Aortic smooth muscle cell (primary cell): ENCODE measurements around the gene KHDC3L. TPM values are rescaled to one million over a fixed set of nuclear protein-coding genes. Genes with fewer than 3 reads are reported as not detected.

Experiments
- total RNA-seq: library from RNA; depleted of rRNA; stranded (reverse); fragments of >200 nt; gene quantifications from 2 replicates; pipeline ENCODE4 v1.2.3, GENCODE V29; 2014

The KHDC3L gene, protein sequence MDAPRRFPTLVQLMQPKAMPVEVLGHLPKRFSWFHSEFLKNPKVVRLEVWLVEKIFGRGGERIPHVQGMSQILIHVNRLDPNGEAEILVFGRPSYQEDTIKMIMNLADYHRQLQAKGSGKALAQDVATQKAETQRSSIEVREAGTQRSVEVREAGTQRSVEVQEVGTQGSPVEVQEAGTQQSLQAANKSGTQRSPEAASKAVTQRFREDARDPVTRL
- total RNA-seq, result not detected in 2 replicates

DNA sequence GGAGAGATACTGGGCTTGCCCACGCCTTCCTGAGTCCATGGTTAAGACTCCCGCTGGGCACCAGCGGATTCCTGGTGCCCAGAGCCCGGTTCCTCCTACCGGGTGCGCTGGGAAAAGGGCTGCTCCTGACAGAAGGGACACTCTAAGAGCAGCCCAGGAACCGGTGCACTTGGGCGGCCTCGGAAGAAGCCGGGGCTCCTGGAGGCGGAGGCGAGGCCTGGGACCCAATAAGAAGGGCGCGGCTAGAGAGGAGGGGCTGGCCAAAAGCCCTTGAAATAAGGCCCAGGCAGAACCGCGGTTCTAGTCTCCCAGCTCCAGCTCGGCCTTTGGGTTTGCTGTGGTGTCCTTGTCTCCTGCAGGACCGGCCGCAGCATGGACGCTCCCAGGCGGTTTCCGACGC lies at the start of gene KHDC3L:
TSS of gene KHDC3L (plus strand) at position 301 of the 400 bp plus-strand sequence. CDS start at position 373, 72 bp downstream.

DNA sequence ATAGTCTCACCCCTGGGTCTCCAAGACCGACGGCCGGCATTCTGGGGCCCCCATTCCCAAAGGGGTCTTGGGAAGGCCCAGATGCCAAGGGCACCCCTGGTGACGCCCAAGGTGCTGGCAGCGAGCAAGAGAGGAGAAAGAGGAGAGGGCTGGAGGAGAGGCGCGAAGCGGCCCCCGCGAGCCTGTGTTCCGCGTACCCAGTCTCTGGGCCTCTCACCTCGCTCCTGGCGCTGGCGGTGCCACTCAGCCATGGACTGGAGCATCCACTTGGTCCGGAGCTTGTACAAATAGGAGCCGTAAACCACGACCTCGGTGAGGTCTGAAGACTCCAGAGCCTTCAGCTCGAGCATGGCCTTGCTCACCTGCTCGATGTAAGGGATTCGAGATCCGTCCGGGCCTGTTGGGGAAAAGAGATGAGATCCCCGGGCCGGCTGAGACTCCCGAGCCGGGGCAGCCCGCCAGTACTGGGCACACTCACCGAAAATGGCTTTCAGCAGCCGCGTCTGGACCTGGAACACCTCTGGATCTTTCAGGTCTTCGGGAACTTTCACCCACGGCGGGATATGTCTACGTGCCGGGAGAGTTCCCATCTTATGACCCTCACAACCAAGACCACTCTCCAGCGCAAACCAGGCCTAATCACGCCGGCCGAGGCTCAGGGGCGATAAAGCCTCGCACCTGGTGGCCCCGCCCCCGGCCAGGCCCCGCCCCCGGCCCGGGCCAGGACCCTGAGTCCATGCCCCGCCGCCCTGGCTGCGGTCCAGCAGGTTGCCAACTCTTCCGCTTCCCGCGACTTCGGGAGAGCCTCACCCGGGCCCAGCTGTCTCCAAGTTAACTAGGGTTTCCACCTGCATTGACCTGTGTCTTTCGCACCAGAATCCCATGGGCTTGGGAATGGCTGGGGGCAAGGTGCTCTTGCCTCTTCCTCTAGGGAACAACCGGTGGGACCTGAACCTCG lies 8.5 kb upstream of the KHDC3L start, which contains the start of gene DPPA5:
TSS of gene DPPA5 (minus strand) at position 641 of the 958 bp plus-strand sequence. CDS start at position 590, 51 bp downstream.

DNA sequence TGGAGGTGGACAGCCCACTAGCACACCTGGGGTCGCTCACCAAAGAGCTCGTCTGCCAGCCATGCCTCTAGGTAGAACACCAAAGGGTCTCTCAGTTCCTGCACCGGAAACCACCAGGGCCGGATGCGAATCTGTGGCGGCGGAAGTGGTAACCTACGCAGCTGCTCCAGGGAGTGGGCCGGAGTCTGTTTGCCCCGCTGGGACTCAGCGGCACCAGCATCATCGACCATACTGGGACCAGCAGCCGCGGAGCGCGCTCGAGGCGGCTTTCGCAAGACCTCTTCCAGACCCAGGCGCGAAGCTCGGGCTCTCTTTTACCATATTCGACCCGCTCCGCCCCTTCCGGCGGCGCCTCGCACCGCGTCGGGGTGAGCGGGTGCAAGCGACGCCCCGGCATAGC lies 7.1 kb downstream of the KHDC3L start, which contains the start of gene OOEP:
TSS of gene OOEP (minus strand) at position 335 of the 400 bp plus-strand sequence. CDS start at position 230, 105 bp downstream.

DNA sequence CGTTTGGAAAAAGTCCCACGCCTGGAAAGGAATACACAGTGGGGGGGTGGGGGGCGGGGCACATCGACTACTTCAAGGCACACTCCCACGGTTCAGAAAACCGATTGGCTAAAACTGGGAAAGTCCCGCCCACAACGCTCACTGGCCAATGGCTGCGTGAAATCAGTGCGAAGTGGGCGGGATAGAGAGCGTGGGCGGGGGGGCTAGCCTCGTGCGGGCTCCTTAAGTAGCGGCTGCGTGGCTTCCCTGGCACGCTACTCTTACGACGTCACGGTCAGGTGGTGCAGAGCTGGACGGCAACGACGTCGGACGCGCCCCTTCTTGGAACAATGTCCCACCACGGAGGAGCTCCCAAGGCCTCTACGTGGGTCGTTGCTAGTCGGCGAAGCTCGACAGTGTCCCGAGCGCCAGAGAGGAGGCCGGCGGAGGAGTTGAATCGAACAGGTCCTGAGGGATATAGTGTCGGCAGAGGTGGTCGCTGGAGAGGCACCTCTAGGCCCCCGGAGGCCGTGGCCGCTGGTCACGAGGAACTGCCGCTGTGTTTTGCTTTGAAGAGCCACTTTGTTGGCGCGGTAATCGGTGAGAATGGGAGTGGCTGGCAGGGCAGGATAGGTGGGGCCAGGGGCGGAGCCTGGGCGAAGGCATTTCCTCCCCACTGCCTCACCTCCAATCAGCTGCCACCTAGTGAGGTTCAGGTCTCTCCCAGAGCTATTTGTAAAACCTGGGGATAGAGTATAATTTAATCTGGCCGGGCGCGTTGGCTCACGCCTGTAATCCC lies 32.3 kb downstream of the KHDC3L start, which contains the start of gene DDX43:
TSS of gene DDX43 (plus strand) at position 252 of the 778 bp plus-strand sequence. CDS start at position 330, 78 bp downstream.

Other genes starting within 250 kb of the KHDC3L start
- not detected in 2 replicates for gene KHDC1L, start 137.2 kb upstream of the KHDC3L start, total RNA-seq
- gene KHDC1, start 99.5 kb upstream of the KHDC3L start, total RNA-seq, result 2.0 and 4.1 TPM in 2 replicates
- not detected in 2 replicates for gene DPPA5, start 8.4 kb upstream of the KHDC3L start, total RNA-seq
- not detected in 2 replicates for gene OOEP, start 7.2 kb downstream of the KHDC3L start, total RNA-seq
- 0.68 and 0.92 TPM in 2 replicates for gene DDX43, start 32.2 kb downstream of the KHDC3L start, total RNA-seq
- 4.2 and 4.4 TPM in 2 replicates for gene CGAS, start 89.6 kb downstream of the KHDC3L start, total RNA-seq
- gene MTO1, start 99.1 kb downstream of the KHDC3L start, total RNA-seq, result 23.8 and 31.6 TPM in 2 replicates
- gene EEF1A1, start 158.4 kb downstream of the KHDC3L start, total RNA-seq, result 23,375 and 23,683 TPM in 2 replicates